ENCODE measurements around the gene ABHD3. TPM values are rescaled to one million over a fixed set of nuclear protein-coding genes. Genes with fewer than 3 reads are reported as not detected.
"Not testable (repeated sequence)": the region's sequence is repeated elsewhere in the genome, so short reads cannot be mapped to it uniquely, and the experiment has no call there.

Gene ABHD3
- total RNA-seq, 1 experiment from 2014 or later, result 45.4 TPM

GRCh38 chr18:21722687-21723086 lies 18.1 kb upstream of the ABHD3 start:
- no peak for TF ChIP-seq EZH2 (IDR thresholded peaks at IDR 0.05; ENCODE audit: borderline replicate concordance, low read depth, low read length, poor library complexity, severe bottlenecking)
- intact Hi-C loops (cut with micrococcal nuclease; ENCODE audit: unreplicated experiment), result no loop called here
- ChIA-PET POLR2A (ENCODE audit: low non-redundant PET) (no interaction called here), CTCF (no interaction called here)
- Histone ChIP-seq H3K27ac (ENCODE audit: low read depth, low read length, poor library complexity, severe bottlenecking) (no peak overlapping the region), H3K4me1 (ENCODE audit: insufficient read depth, low read length, poor library complexity, severe bottlenecking) (peaks cover 18% of the 10 kb centered on the region), H3K4me3 (ENCODE audit: low read depth, low read length, poor library complexity, severe bottlenecking) (no peak overlapping the region), H3K27me3 (replicated peaks; ENCODE audit: insufficient read depth, low read depth, low read length, poor library complexity) (no peaks in the 10 kb centered on the region), H3K9me3 (ENCODE audit: low read depth, low read length, poor library complexity, severe bottlenecking) (no peaks in the 10 kb centered on the region), H3K36me3 (ENCODE audit: insufficient read depth, low read length, poor library complexity, severe bottlenecking) (no peaks in the 10 kb centered on the region)
- no TSS peak for BruUV-seq (replicated peaks)
- DNase-seq (ENCODE audit: low spot score), result no peak

GRCh38 chr18:21714474-21714873 lies 9.9 kb upstream of the ABHD3 start:
- CTCF ChIA-PET, result no interaction called here
- POLR2A ChIA-PET (ENCODE audit: low non-redundant PET), result no interaction called here

GRCh38 chr18:21707130-21707529 lies 2.6 kb upstream of the ABHD3 start:
- CTCF ChIA-PET, result not testable (repeated sequence)

More at GRCh38 chr18:21714474-21714873, 9.9 kb upstream of the ABHD3 start:
- TF ChIP-seq EZH2 (IDR thresholded peaks at IDR 0.05; ENCODE audit: borderline replicate concordance, low read depth, low read length, poor library complexity, severe bottlenecking), result no peak
- no peak for TF ChIP-seq CTCF (conservative IDR thresholded peaks at IDR 0.05; ENCODE audit: low read depth, low read length)
- Histone ChIP-seq H3K27me3 (replicated peaks; ENCODE audit: insufficient read depth, low read depth, low read length, poor library complexity) (no peaks in the 10 kb centered on the region), H3K27ac (ENCODE audit: low read depth, low read length, poor library complexity, severe bottlenecking) (no peak overlapping the region), H3K36me3 (ENCODE audit: insufficient read depth, low read length, poor library complexity, severe bottlenecking) (no peaks in the 10 kb centered on the region), H3K4me1 (ENCODE audit: insufficient read depth, low read length, poor library complexity, severe bottlenecking) (no peaks in the 10 kb centered on the region), H3K4me3 (ENCODE audit: low read depth, low read length, poor library complexity, severe bottlenecking) (no peak overlapping the region), H3K9me3 (ENCODE audit: low read depth, low read length, poor library complexity, severe bottlenecking) (no peaks in the 10 kb centered on the region)
- no peak for DNase-seq (ENCODE audit: low spot score)
- intact Hi-C loops (cut with micrococcal nuclease; ENCODE audit: unreplicated experiment), result no loop called here
- BruUV-seq (replicated peaks), result no TSS peak

GRCh38 chr18:21706386-21706865 lies 1.9 kb upstream of the ABHD3 start:
- H3K36me3 ChIP-seq (ENCODE audit: insufficient read depth, low read length, poor library complexity, severe bottlenecking), result peaks cover 7% of the 10 kb centered on the region
- H3K4me1 ChIP-seq (ENCODE audit: insufficient read depth, low read length, poor library complexity, severe bottlenecking), result peaks cover 7% of the 10 kb centered on the region
- H3K4me3 ChIP-seq (ENCODE audit: low read depth, low read length, poor library complexity, severe bottlenecking), result no peak overlapping the region
- TF ChIP-seq EZH2 (IDR thresholded peaks at IDR 0.05; ENCODE audit: borderline replicate concordance, low read depth, low read length, poor library complexity, severe bottlenecking) (no peak), CTCF (conservative IDR thresholded peaks at IDR 0.05; ENCODE audit: low read depth, low read length) (no peak)
- H3K9me3 ChIP-seq (ENCODE audit: low read depth, low read length, poor library complexity, severe bottlenecking), result peaks cover 4% of the 10 kb centered on the region
- ChIA-PET CTCF (no interaction called here), POLR2A (ENCODE audit: low non-redundant PET) (no interaction called here)
- H3K27me3 ChIP-seq (replicated peaks; ENCODE audit: insufficient read depth, low read depth, low read length, poor library complexity), result no peaks in the 10 kb centered on the region
- intact Hi-C loops (cut with micrococcal nuclease; ENCODE audit: unreplicated experiment), result no loop called here
- BruUV-seq (replicated peaks), result no TSS peak
- no peak overlapping the region for H3K27ac ChIP-seq (ENCODE audit: low read depth, low read length, poor library complexity, severe bottlenecking)
- DNase-seq (ENCODE audit: low spot score), result no peak

More at GRCh38 chr18:21707130-21707529, 2.6 kb upstream of the ABHD3 start:
- H3K27me3 ChIP-seq (replicated peaks; ENCODE audit: insufficient read depth, low read depth, low read length, poor library complexity); POLR2A ChIA-PET (ENCODE audit: low non-redundant PET); H3K27ac ChIP-seq (ENCODE audit: low read depth, low read length, poor library complexity, severe bottlenecking); BruUV-seq (replicated peaks); H3K36me3 ChIP-seq (ENCODE audit: insufficient read depth, low read length, poor library complexity, severe bottlenecking); H3K4me1 ChIP-seq (ENCODE audit: insufficient read depth, low read length, poor library complexity, severe bottlenecking); H3K9me3 ChIP-seq (ENCODE audit: low read depth, low read length, poor library complexity, severe bottlenecking); H3K4me3 ChIP-seq (ENCODE audit: low read depth, low read length, poor library complexity, severe bottlenecking); intact Hi-C loops (cut with micrococcal nuclease; ENCODE audit: unreplicated experiment): not testable (repeated sequence)
- peak; percentile 20 for DNase-seq (ENCODE audit: low spot score)

Measured in A673 (cell line).